ENCODE results near the gene SLC26A11. TPM values are rescaled to one million over a fixed set of nuclear protein-coding genes. Genes with fewer than 3 reads are reported as not detected.

SLC26A11 gene
- total and polyA plus RNA-seq, 7 donors = 2.2 to 5.1 (median 3.2) TPM

GRCh38 chr17:80265205-80266068, 45.2 kb downstream of the SLC26A11 start:
- 84 to 93% (median 84%) methylated on average over 17 of the region's 17 CpGs for WGBS, 3 donors
- H3K9me3 ChIP-seq = no peaks in the 10 kb centered on the region
- intact Hi-C loops (cut with DNase I) = no loop called here
- peaks cover 25% of the 10 kb centered on the region for H3K4me1 ChIP-seq
- DNase-seq = no peak
- H3K27me3 ChIP-seq (ENCODE audit: insufficient read depth in 3 of 3, low read length in 2 of 3) = no peaks in the 10 kb centered on the region
- H3K4me3 ChIP-seq = peak overlapping the region; percentile 96
- no peak for TF ChIP-seq CTCF (IDR thresholded peaks at IDR 0.05)
- ATAC-seq = no peak
- H3K27ac ChIP-seq = no peak overlapping the region
- peaks cover 0 to 54% of the 10 kb centered on the region in 2 donors for H3K36me3 ChIP-seq (ENCODE audit: insufficient read depth in 1 of 2, low read depth in 1 of 2)

- DNase-seq (no peak), ATAC-seq (no peak)
- Histone ChIP-seq H3K9me3 (no peaks in the 10 kb centered on the region), H3K27ac (no peak overlapping the region), H3K36me3 (ENCODE audit: insufficient read depth in 1 of 2, low read depth in 1 of 2) (peaks cover 0 to 57% of the 10 kb centered on the region in 2 donors), H3K4me1 (peaks cover 16% of the 10 kb centered on the region), H3K27me3 (ENCODE audit: insufficient read depth in 3 of 3, low read length in 2 of 3) (no peaks in the 10 kb centered on the region), H3K4me3 (no peak overlapping the region)
- WGBS, 3 donors = 98% methylated on average over 6 of the region's 6 CpGs
- intact Hi-C loops (cut with DNase I) = no loop called here
- TF ChIP-seq CTCF (IDR thresholded peaks at IDR 0.05) = no peak
Observed at GRCh38 chr17:80267391-80267790, 47.2 kb downstream of the SLC26A11 start.

GRCh38 chr17:80268427-80268826, 48.2 kb downstream of the SLC26A11 start:
- WGBS, 3 donors = 84 to 94% (median 88%) methylated on average over 4 of the region's 4 CpGs
- TF ChIP-seq CTCF (IDR thresholded peaks at IDR 0.05) = no peak
- H3K36me3 ChIP-seq (ENCODE audit: insufficient read depth in 1 of 2, low read depth in 1 of 2) = peaks cover 0 to 61% of the 10 kb centered on the region in 2 donors
- no peak overlapping the region for H3K27ac ChIP-seq
- no peak for ATAC-seq
- H3K4me1 ChIP-seq = peaks cover 7% of the 10 kb centered on the region
- no peak for DNase-seq
- H3K9me3 ChIP-seq = no peaks in the 10 kb centered on the region
- no peaks in the 10 kb centered on the region for H3K27me3 ChIP-seq (ENCODE audit: insufficient read depth in 3 of 3, low read length in 2 of 3)
- H3K4me3 ChIP-seq = no peak overlapping the region
- intact Hi-C loops (cut with DNase I) = no loop called here

GRCh38 chr17:80269405-80269807, 49.2 kb downstream of the SLC26A11 start:
- H3K9me3 ChIP-seq = no peaks in the 10 kb centered on the region
- H3K4me1 ChIP-seq = no peaks in the 10 kb centered on the region
- intact Hi-C loops (cut with DNase I) = no loop called here
- TF ChIP-seq CTCF (IDR thresholded peaks at IDR 0.05) = no peak
- no peak for ATAC-seq
- no peaks in the 10 kb centered on the region for H3K27me3 ChIP-seq (ENCODE audit: insufficient read depth in 3 of 3, low read length in 2 of 3)
- no peak overlapping the region for H3K27ac ChIP-seq
- peaks cover 0 to 69% of the 10 kb centered on the region in 2 donors for H3K36me3 ChIP-seq (ENCODE audit: insufficient read depth in 1 of 2, low read depth in 1 of 2)
- H3K4me3 ChIP-seq = no peak overlapping the region
- DNase-seq = no peak
- 92 to 97% (median 93%) methylated on average over 2 of the region's 2 CpGs for WGBS, 3 donors
